Rectal smooth muscle tissue (tissue), 1 donor: ENCODE measurements around the gene SHE.

Experiments used
- H3K27ac ChIP-seq: one replicate; pipeline ENCODE4 v1.7.0; 2013; ENCODE audit warnings: low read depth, low read length, inconsistent platforms
- H3K27me3 ChIP-seq: one replicate; pipeline ENCODE4 v1.7.0; 2013; ENCODE audit warnings: low read length; ENCODE audit not compliant: control insufficient read depth, insufficient read depth
- H3K36me3 ChIP-seq: one replicate; pipeline ENCODE4 v1.7.0; 2013; ENCODE audit warnings: low read length; ENCODE audit not compliant: control insufficient read depth, insufficient read depth
- H3K4me1 ChIP-seq: one replicate; pipeline ENCODE4 v1.7.0; 2013; ENCODE audit warnings: low read length; ENCODE audit not compliant: control insufficient read depth, insufficient read depth
- H3K4me3 ChIP-seq: one replicate; pipeline ENCODE4 v1.7.0; 2013; ENCODE audit warnings: low read length
- H3K9ac ChIP-seq: one replicate; pipeline ENCODE4 v1.7.0; 2013; ENCODE audit warnings: low read length

SHE gene

DNA sequence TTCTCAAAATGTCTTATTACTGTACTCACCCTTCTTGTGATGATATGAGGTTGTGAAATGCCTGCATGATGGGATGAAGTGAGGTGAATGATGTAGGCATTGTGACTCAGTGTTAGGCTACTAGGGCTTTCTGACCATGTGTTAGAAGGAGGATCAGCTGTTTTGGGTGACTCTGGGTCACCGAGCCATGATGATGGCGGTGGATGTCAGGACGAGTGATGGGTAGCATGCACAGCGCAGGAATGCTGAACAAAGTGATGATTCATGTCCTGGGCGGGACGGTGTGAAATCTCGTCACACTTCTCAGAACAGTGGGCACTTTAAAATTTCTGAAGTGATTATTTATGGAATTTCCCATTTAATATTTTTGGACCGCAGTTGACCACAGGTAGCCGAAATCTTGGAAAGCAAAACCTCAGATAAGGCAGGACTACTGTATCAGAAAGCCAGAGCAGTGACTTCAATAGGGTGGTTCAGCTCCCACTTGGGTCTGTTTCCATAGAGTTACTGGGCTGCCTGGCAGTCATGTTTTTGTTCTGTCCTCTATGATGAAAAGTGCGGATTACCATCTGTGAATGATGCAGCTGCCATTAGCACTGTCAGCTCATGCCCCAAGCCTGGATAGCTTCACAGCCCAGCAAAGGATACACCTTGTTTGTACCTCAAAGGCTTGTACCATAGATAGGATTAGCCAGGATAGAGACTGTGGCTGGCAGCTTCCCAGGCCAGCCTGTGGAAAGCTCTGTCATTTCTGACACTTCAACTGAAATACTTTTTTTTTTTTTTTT, 70.4 kb downstream of the SHE start:
- Histone ChIP-seq H3K27ac (peak overlapping the region; percentile 90), H3K9ac (no peak overlapping the region), H3K4me1 (peaks cover 69% of the 10 kb centered on the region)

DNA sequence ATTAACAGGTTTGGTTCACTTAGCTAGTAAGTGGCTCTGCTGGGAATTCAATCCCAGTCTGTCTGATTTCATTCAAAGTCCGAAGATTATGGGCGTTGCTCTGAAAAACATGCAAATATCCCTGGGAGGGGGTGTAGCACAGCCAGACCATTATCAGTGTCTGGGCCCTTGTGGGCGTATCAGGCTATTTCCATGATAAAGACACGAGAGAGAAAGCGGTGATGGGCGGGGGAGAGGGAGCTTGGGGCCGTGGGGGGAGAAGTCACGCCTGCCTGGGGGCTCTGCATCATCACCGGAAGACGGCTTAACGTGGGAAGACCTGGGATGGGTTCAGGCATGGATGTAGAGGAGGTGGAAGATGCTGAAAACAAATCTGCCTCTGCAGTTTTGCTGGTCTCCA, 71.3 kb downstream of the SHE start:
- peak overlapping the region; percentile 90 for H3K27ac ChIP-seq
- H3K36me3 ChIP-seq: no peaks in the 10 kb centered on the region
- no peak overlapping the region for H3K4me3 ChIP-seq
- no peak overlapping the region for H3K9ac ChIP-seq
- no peaks in the 10 kb centered on the region for H3K27me3 ChIP-seq
- H3K4me1 ChIP-seq: peaks cover 70% of the 10 kb centered on the region

More for the DNA sequence above, 70.4 kb downstream of the SHE start:
- Histone ChIP-seq H3K4me3 (peak overlapping the region; percentile 3), H3K36me3 (no peaks in the 10 kb centered on the region), H3K27me3 (no peaks in the 10 kb centered on the region)

DNA sequence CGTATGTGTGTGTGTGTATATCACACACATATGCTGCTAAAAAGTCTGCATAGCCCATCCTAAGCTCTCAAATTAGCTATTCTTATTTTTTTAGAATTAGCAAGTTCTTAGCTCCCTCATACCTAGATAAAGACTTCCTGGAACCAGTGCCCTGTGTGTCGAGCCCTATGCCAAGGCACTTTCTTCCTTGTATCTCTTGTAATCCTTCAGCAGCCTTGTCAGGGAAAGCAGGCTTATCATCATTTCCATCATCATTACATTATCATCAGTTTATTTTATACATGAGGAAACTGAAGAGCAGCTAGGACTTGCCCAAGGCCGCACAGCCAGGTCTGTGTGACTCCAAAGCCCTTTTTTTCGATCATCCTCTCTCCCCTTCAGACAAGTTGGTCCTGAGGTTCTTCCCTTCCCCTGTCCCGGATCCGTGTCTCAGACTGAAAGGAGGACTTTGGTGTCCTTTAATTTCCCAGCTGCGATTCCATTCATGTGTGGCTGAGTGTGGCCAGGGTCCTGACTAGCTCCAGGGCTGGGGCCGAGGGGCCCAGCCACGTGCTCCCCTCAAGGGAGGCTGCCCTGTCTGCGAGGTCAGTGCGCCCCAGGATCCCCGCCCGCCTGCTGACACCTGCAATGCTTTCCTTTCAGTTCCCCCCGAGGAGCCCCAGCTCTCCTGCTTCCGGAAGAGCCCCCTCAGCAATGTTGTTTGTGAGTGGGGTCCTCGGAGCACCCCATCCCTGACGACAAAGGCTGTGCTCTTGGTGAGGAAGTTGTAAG, 72.2 kb downstream of the SHE start:
- H3K27me3 ChIP-seq: no peaks in the 10 kb centered on the region
- peaks cover 63% of the 10 kb centered on the region for H3K4me1 ChIP-seq
- no peak overlapping the region for H3K4me3 ChIP-seq
- no peak overlapping the region for H3K9ac ChIP-seq
- H3K27ac ChIP-seq: peak overlapping the region; percentile 91
- no peaks in the 10 kb centered on the region for H3K36me3 ChIP-seq
